Liver (tissue), 9 donors: ENCODE results near the gene OGG1. TPM values are rescaled to one million over a fixed set of nuclear protein-coding genes. Genes with fewer than 3 reads are reported as not detected.

Experiments used
- DNase-seq: peaks from one replicate; pipeline ENCODE4 v3.0.0-alpha.2; 2017; ENCODE audit warnings: low spot score
- H3K27ac ChIP-seq, 2 donors: one replicate each; pipeline ENCODE4 v1.7.0; 2013; ENCODE audit warnings: inconsistent platforms in 2 of 2, low read length in 2 of 2, control low read depth in 1 of 2, low read depth in 1 of 2, mild to moderate bottlenecking in 1 of 2
- H3K27me3 ChIP-seq, 4 donors: one replicate each; pipeline versions ENCODE4 v1.6.1 to v1.7.0; 2013; ENCODE audit warnings: low read length in 3 of 4, inconsistent platforms in 1 of 4, mild to moderate bottlenecking in 1 of 4, moderate library complexity in 1 of 4; ENCODE audit not compliant: control insufficient read depth in 4 of 4, insufficient read depth in 4 of 4
- H3K36me3 ChIP-seq, 4 donors: one replicate each; pipeline versions ENCODE4 v1.6.1 to v1.7.0; 2013; ENCODE audit warnings: low read length in 3 of 4, mild to moderate bottlenecking in 3 of 4, low read depth in 1 of 4, moderate library complexity in 1 of 4; ENCODE audit not compliant: control insufficient read depth in 4 of 4, insufficient read depth in 3 of 4
- H3K4me1 ChIP-seq, 4 donors: one replicate each; pipeline versions ENCODE4 v1.6.1 to v1.7.0; 2013; ENCODE audit warnings: low read length in 3 of 4, mild to moderate bottlenecking in 3 of 4, moderate library complexity in 1 of 4; ENCODE audit not compliant: control insufficient read depth in 4 of 4, insufficient read depth in 4 of 4
- H3K4me3 ChIP-seq, 3 donors: one replicate each; pipeline versions ENCODE4 v1.6.1 to v1.7.0; 2013; ENCODE audit warnings: low read length in 3 of 3, control low read depth in 1 of 3, low read depth in 1 of 3, mild to moderate bottlenecking in 1 of 3
- H3K9ac ChIP-seq, 2 donors: one replicate each; pipeline ENCODE4 v1.7.0; 2013; ENCODE audit warnings: low read length in 2 of 2, mild to moderate bottlenecking in 2 of 2, moderate library complexity in 2 of 2, control low read depth in 1 of 2, low read depth in 1 of 2
- H3K9me3 ChIP-seq, 4 donors: one replicate each; pipeline versions ENCODE4 v1.6.1 to v1.7.0; 2013; ENCODE audit warnings: low read length in 3 of 4; ENCODE audit not compliant: control insufficient read depth in 4 of 4
- CTCF ChIP-seq: fragments of 150-350 bp; IDR thresholded peaks from 2 replicates; pipeline ENCODE4 v1.5.1; 2017; ENCODE audit warnings: improper control_type of control experiment, low read depth, low read length; ENCODE audit not compliant: missing input control
- EGR1 ChIP-seq, 2 donors: IDR thresholded peaks; 2 replicates each; pipeline ENCODE4 v1.6.1; 2016 to 2018; ENCODE audit warnings: antibody characterized with exemption in 2 of 2, low read depth in 2 of 2
- FOXA1 ChIP-seq: IDR thresholded peaks from 2 replicates; pipeline ENCODE4 v1.6.1; 2016; ENCODE audit warnings: antibody characterized with exemption
- FOXA2 ChIP-seq: IDR thresholded peaks from 2 replicates; pipeline ENCODE4 v1.6.1; 2016; ENCODE audit warnings: antibody characterized with exemption
- GABPA ChIP-seq, 2 donors: IDR thresholded peaks in 1 of 2; conservative IDR thresholded peaks in 1 of 2; 2 replicates each; pipeline ENCODE4 v1.6.1; 2016; ENCODE audit warnings: antibody characterized with exemption in 2 of 2, mild to moderate bottlenecking in 1 of 2, moderate library complexity in 1 of 2
- HNF4A ChIP-seq, 2 donors: conservative IDR thresholded peaks; 2 replicates each; pipeline ENCODE4 v1.6.1; 2016; ENCODE audit warnings: antibody characterized with exemption in 2 of 2, mild to moderate bottlenecking in 2 of 2
- HNF4G ChIP-seq: IDR thresholded peaks from 2 replicates; pipeline ENCODE4 v1.6.1; 2016; ENCODE audit warnings: antibody characterized with exemption
- JUND ChIP-seq, 2 donors: IDR thresholded peaks; 2 replicates each; pipeline ENCODE4 v1.6.1; 2016; ENCODE audit warnings: antibody characterized with exemption in 2 of 2
- NR2F2 ChIP-seq: IDR thresholded peaks from 2 replicates; pipeline ENCODE4 v1.6.1; 2016; ENCODE audit warnings: antibody characterized with exemption
- RAD21 ChIP-seq, 2 donors: IDR thresholded peaks; 2 replicates each; pipeline ENCODE4 v1.6.1; 2016; ENCODE audit warnings: antibody characterized with exemption in 2 of 2, mild to moderate bottlenecking in 2 of 2
- SP1 ChIP-seq: IDR thresholded peaks from 2 replicates; pipeline ENCODE4 v1.6.1; 2018; ENCODE audit warnings: antibody characterized with exemption, mild to moderate bottlenecking
- YY1 ChIP-seq: IDR thresholded peaks from 2 replicates; pipeline ENCODE4 v1.6.1; 2016; ENCODE audit warnings: antibody characterized with exemption, mild to moderate bottlenecking
- WGBS: extraction: QIAGEN DNeasy Blood & Tissue Kit; methylation state at CpG from one replicate; pipeline ENCODE4 v1.1.7; 2013; 5-methylcytosine and 5-hydroxymethylcytosine counted together
- polyA plus RNA-seq, 2 donors: library from polyadenylated mRNA; stranded (reverse) in 1 of 2; unstranded in 1 of 2; fragments of 200-250 nt in 1 of 2; fragments of >200 nt in 1 of 2; fragmentation: Nextera tagmentation in 1 of 2; extraction: Ambion mirVana in 1 of 2; gene quantifications; one replicate each; pipeline versions ENCODE4 v1.2.1 to v1.2.3, GENCODE V29; 2013 to 2015
- total RNA-seq, 2 donors: library from RNA; depleted of rRNA; stranded (reverse); fragments of >200 nt; gene quantifications; one replicate each; pipeline ENCODE4 v1.2.3, GENCODE V29; 2014
- TF ChIP-seq, protein P1 (sequence below): IDR thresholded peaks from 2 replicates; pipeline ENCODE4 v1.6.1; 2016; ENCODE audit warnings: antibody characterized with exemption, mild to moderate bottlenecking
- TF ChIP-seq, protein P2 (sequence below): IDR thresholded peaks from 2 replicates; pipeline ENCODE4 v1.6.1; 2016; ENCODE audit warnings: antibody characterized with exemption
- donor health status: healthy.
- donor health status: healthy.
- donor health status: healthy.
- donor health status: healthy.
- donor health status: healthy.

The OGG1 gene
- total and polyA plus RNA-seq, 4 donors = 8.9 to 19.8 (median 10.0) TPM

DNA sequence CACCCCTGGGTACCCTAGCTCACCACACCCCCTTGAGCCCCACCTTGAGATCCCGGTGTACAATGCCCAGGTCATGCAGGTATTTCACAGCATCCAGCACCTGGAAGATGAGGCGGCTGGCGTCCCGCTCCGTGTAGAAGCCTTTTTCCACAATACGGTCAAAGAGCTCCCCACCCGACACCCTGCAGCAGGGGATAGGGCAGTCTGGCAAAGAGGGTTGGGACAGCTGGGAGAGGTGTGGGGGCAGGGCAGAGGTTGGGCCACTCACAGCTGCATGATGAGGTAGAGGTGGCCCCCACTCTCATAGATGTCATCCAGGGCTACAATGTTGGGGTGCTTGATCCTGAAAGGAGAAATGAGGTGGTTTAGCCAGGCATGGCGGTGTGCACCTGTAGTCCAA is 13.1 kb downstream of the OGG1 start (continued):
- TF ChIP-seq, protein P1, sequence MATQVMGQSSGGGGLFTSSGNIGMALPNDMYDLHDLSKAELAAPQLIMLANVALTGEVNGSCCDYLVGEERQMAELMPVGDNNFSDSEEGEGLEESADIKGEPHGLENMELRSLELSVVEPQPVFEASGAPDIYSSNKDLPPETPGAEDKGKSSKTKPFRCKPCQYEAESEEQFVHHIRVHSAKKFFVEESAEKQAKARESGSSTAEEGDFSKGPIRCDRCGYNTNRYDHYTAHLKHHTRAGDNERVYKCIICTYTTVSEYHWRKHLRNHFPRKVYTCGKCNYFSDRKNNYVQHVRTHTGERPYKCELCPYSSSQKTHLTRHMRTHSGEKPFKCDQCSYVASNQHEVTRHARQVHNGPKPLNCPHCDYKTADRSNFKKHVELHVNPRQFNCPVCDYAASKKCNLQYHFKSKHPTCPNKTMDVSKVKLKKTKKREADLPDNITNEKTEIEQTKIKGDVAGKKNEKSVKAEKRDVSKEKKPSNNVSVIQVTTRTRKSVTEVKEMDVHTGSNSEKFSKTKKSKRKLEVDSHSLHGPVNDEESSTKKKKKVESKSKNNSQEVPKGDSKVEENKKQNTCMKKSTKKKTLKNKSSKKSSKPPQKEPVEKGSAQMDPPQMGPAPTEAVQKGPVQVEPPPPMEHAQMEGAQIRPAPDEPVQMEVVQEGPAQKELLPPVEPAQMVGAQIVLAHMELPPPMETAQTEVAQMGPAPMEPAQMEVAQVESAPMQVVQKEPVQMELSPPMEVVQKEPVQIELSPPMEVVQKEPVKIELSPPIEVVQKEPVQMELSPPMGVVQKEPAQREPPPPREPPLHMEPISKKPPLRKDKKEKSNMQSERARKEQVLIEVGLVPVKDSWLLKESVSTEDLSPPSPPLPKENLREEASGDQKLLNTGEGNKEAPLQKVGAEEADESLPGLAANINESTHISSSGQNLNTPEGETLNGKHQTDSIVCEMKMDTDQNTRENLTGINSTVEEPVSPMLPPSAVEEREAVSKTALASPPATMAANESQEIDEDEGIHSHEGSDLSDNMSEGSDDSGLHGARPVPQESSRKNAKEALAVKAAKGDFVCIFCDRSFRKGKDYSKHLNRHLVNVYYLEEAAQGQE = no peak
- TF ChIP-seq EGR1 (IDR thresholded peaks at IDR 0.05; ENCODE audit: low read depth in 2 of 2) (no peak), CTCF (no peak), HNF4G (no peak)

- no peak for DNase-seq
- Histone ChIP-seq H3K36me3 (peaks cover 0 to 20% (median 16%) of the 10 kb centered on the region in 4 donors), H3K27me3 (no peaks in the 10 kb centered on the region), H3K4me3 (no peak overlapping the region), H3K4me1 (peaks cover 6 to 25% (median 14%) of the 10 kb centered on the region in 4 donors), H3K9me3 (no peaks in the 10 kb centered on the region), H3K9ac (no peak overlapping the region), H3K27ac (no peak overlapping the region)
- 99% methylated on average over 4 of the region's 4 CpGs for WGBS
- TF ChIP-seq FOXA2 (no peak), CTCF (no peak), JUND (IDR thresholded peaks at IDR 0.05) (no peak), GABPA (IDR thresholded peaks at IDR 0.05 in 1 of 2, conservative IDR thresholded peaks at IDR 0.05 in 1 of 2) (no peak), SP1 (no peak), EGR1 (IDR thresholded peaks at IDR 0.05; ENCODE audit: low read depth in 2 of 2) (no peak), FOXA1 (no peak), RAD21 (IDR thresholded peaks at IDR 0.05) (no peak)
- TF ChIP-seq, protein P2, sequence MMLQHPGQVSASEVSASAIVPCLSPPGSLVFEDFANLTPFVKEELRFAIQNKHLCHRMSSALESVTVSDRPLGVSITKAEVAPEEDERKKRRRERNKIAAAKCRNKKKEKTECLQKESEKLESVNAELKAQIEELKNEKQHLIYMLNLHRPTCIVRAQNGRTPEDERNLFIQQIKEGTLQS = no peak
Observed at GRCh38 chr3:9765865-9766264, 16.1 kb downstream of the OGG1 start.

DNA sequence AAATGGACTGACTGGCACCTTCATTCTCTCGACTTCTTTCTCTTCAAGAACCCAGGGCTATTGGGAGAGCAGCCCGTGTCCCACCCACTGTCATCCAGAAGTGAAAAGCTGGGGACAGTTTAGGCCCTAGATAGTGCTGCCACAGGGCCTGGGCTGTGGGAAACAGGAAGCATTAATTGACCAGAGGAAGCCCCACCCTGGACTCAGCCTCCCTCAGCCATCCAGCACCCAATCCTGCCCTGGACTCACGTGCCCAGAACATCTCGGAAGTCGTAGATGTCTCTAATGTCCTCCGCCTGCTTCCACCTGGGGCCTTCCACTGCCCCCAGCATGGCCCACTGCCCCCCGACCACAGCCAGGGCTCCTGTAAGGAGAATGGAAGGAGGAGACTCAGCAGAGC is 17.7 kb downstream of the OGG1 start:
- no peak for TF ChIP-seq YY1
- TF ChIP-seq SP1 = no peak
- TF ChIP-seq EGR1 (IDR thresholded peaks at IDR 0.05; ENCODE audit: low read depth in 2 of 2) = no peak
- no peak for TF ChIP-seq NR2F2
- TF ChIP-seq RAD21 (IDR thresholded peaks at IDR 0.05) = no peak
- no peak for TF ChIP-seq FOXA2
- TF ChIP-seq, protein P1 = no peak
- TF ChIP-seq, protein P2 = no peak
- TF ChIP-seq HNF4A (conservative IDR thresholded peaks at IDR 0.05) = no peak
- Histone ChIP-seq H3K4me3 (no peak overlapping the region), H3K9ac (no peak overlapping the region), H3K9me3 (no peaks in the 10 kb centered on the region), H3K27me3 (no peaks in the 10 kb centered on the region), H3K27ac (no peak overlapping the region), H3K4me1 (peaks cover 8 to 28% (median 20%) of the 10 kb centered on the region in 4 donors), H3K36me3 (peaks cover 0 to 10% (median 5%) of the 10 kb centered on the region in 4 donors)
- WGBS = 77% methylated on average over 7 of the region's 7 CpGs
- no peak for DNase-seq
